ENCODE results near the gene WWC1. TPM values are rescaled to one million over a fixed set of nuclear protein-coding genes. Genes with fewer than 3 reads are reported as not detected.

WWC1 gene
- total RNA-seq, 2 experiments from 2014 or later = 0.04 to 0.60 TPM

- Mint-ChIP-seq H3K27me3 (peaks cover 2% of the 10 kb centered on the region), H3K4me3 (no peak overlapping the region), H3K36me3 (ENCODE audit: low read depth) (no peaks in the 10 kb centered on the region), H3K9me3 (no peaks in the 10 kb centered on the region), H3K27ac (no peak overlapping the region), H3K4me1 (no peaks in the 10 kb centered on the region)
- CTCF ChIA-PET = no interaction called here
- DNase-seq = no peak
- POLR2A ChIA-PET = no interaction called here
Observed at GRCh38 chr5:168317521-168318147, 26.2 kb downstream of the WWC1 start.

- CTCF ChIA-PET = no interaction called here
- Mint-ChIP-seq H3K4me1 (no peaks in the 10 kb centered on the region), H3K27ac (no peak overlapping the region), H3K27me3 (peaks cover 2% of the 10 kb centered on the region), H3K4me3 (no peak overlapping the region), H3K9me3 (no peaks in the 10 kb centered on the region), H3K36me3 (ENCODE audit: low read depth) (no peaks in the 10 kb centered on the region)
- POLR2A ChIA-PET = no interaction called here
- no peak for DNase-seq
Observed at GRCh38 chr5:168318240-168318639, 26.8 kb downstream of the WWC1 start.

GRCh38 chr5:168319774-168320173, 28.3 kb downstream of the WWC1 start:
- Mint-ChIP-seq H3K27ac (no peak overlapping the region), H3K4me3 (no peak overlapping the region), H3K36me3 (ENCODE audit: low read depth) (no peaks in the 10 kb centered on the region), H3K9me3 (no peaks in the 10 kb centered on the region), H3K4me1 (no peaks in the 10 kb centered on the region), H3K27me3 (peaks cover 3% of the 10 kb centered on the region)
- CTCF ChIA-PET = no interaction called here
- DNase-seq = no peak
- POLR2A ChIA-PET = no interaction called here

- no peak for DNase-seq
- ChIA-PET POLR2A (no interaction called here), CTCF (no interaction called here)
- Mint-ChIP-seq H3K4me3 (no peak overlapping the region), H3K36me3 (ENCODE audit: low read depth) (no peaks in the 10 kb centered on the region), H3K27ac (no peak overlapping the region), H3K4me1 (no peaks in the 10 kb centered on the region), H3K27me3 (peaks cover 4% of the 10 kb centered on the region), H3K9me3 (no peaks in the 10 kb centered on the region)
Observed at GRCh38 chr5:168320805-168321204, 29.4 kb downstream of the WWC1 start.

- Mint-ChIP-seq H3K4me3 (no peak overlapping the region), H3K9me3 (no peaks in the 10 kb centered on the region), H3K27ac (no peak overlapping the region), H3K36me3 (ENCODE audit: low read depth) (no peaks in the 10 kb centered on the region), H3K27me3 (peaks cover 19% of the 10 kb centered on the region), H3K4me1 (no peaks in the 10 kb centered on the region)
- ChIA-PET CTCF (no interaction called here), POLR2A (no interaction called here)
- DNase-seq = no peak
Observed at GRCh38 chr5:168324859-168325630, 33.6 kb downstream of the WWC1 start.

- H3K9me3 Mint-ChIP-seq = no peaks in the 10 kb centered on the region
- ChIA-PET POLR2A (no interaction called here), CTCF (interaction anchor here (0.7 to 1.1 kb wide), 2 partner anchors 23 to 34 kb away, joined by 3 to 4 read pairs; no protein-coding TSS in a partner anchor)
- no peak overlapping the region for H3K27ac Mint-ChIP-seq
- H3K27me3 Mint-ChIP-seq = peaks cover 24% of the 10 kb centered on the region
- H3K36me3 Mint-ChIP-seq (ENCODE audit: low read depth) = no peaks in the 10 kb centered on the region
- H3K4me3 Mint-ChIP-seq = no peak overlapping the region
- no peaks in the 10 kb centered on the region for H3K4me1 Mint-ChIP-seq
- no peak for DNase-seq
Observed at GRCh38 chr5:168327019-168327421, 35.6 kb downstream of the WWC1 start.

GRCh38 chr5:168327451-168327850, 36.0 kb downstream of the WWC1 start:
- POLR2A ChIA-PET = no interaction called here
- no peaks in the 10 kb centered on the region for H3K4me1 Mint-ChIP-seq
- H3K9me3 Mint-ChIP-seq = no peaks in the 10 kb centered on the region
- H3K27ac Mint-ChIP-seq = no peak overlapping the region
- no peaks in the 10 kb centered on the region for H3K36me3 Mint-ChIP-seq (ENCODE audit: low read depth)
- no peak for DNase-seq
- H3K4me3 Mint-ChIP-seq = no peak overlapping the region
- peaks cover 24% of the 10 kb centered on the region for H3K27me3 Mint-ChIP-seq
- CTCF ChIA-PET = interaction anchor here (0.7 to 1.1 kb wide), 2 partner anchors 24 to 35 kb away, joined by 3 to 4 read pairs; no protein-coding TSS in a partner anchor

GRCh38 chr5:168327994-168328393, 36.5 kb downstream of the WWC1 start:
- no peak for DNase-seq
- Mint-ChIP-seq H3K9me3 (no peaks in the 10 kb centered on the region), H3K27me3 (peaks cover 25% of the 10 kb centered on the region), H3K4me3 (no peak overlapping the region), H3K4me1 (no peaks in the 10 kb centered on the region), H3K36me3 (ENCODE audit: low read depth) (no peaks in the 10 kb centered on the region), H3K27ac (no peak overlapping the region)
- CTCF ChIA-PET = interaction anchor here (0.7 to 1.1 kb wide), 2 partner anchors 24 to 35 kb away, joined by 3 to 4 read pairs; no protein-coding TSS in a partner anchor
- POLR2A ChIA-PET = no interaction called here

- H3K4me3 Mint-ChIP-seq = no peak overlapping the region
- H3K9me3 Mint-ChIP-seq = no peaks in the 10 kb centered on the region
- ChIA-PET POLR2A (no interaction called here), CTCF (no interaction called here)
- no peak overlapping the region for H3K27ac Mint-ChIP-seq
- peaks cover 29% of the 10 kb centered on the region for H3K27me3 Mint-ChIP-seq
- DNase-seq = no peak
- H3K36me3 Mint-ChIP-seq (ENCODE audit: low read depth) = no peaks in the 10 kb centered on the region
- no peaks in the 10 kb centered on the region for H3K4me1 Mint-ChIP-seq
Observed at GRCh38 chr5:168328814-168329213, 37.4 kb downstream of the WWC1 start.

GRCh38 chr5:168329302-168329701, 37.9 kb downstream of the WWC1 start:
- no peaks in the 10 kb centered on the region for H3K4me1 Mint-ChIP-seq
- POLR2A ChIA-PET = no interaction called here

GRCh38 chr5:168332042-168332441, 40.6 kb downstream of the WWC1 start:
- ChIA-PET POLR2A (no interaction called here), CTCF (no interaction called here)
- Mint-ChIP-seq H3K4me1 (no peaks in the 10 kb centered on the region), H3K36me3 (ENCODE audit: low read depth) (no peaks in the 10 kb centered on the region), H3K27ac (no peak overlapping the region), H3K9me3 (no peaks in the 10 kb centered on the region), H3K4me3 (no peak overlapping the region), H3K27me3 (peaks cover 25% of the 10 kb centered on the region)
- DNase-seq = no peak

More at GRCh38 chr5:168329302-168329701, 37.9 kb downstream of the WWC1 start:
- Mint-ChIP-seq H3K36me3 (ENCODE audit: low read depth) (no peaks in the 10 kb centered on the region), H3K9me3 (no peaks in the 10 kb centered on the region), H3K27me3 (peaks cover 29% of the 10 kb centered on the region), H3K27ac (no peak overlapping the region), H3K4me3 (no peak overlapping the region)
- CTCF ChIA-PET = no interaction called here
- no peak for DNase-seq

GRCh38 chr5:168334280-168334679, 42.8 kb downstream of the WWC1 start:
- DNase-seq = no peak
- POLR2A ChIA-PET = no interaction called here
- no peaks in the 10 kb centered on the region for H3K36me3 Mint-ChIP-seq (ENCODE audit: low read depth)
- no peaks in the 10 kb centered on the region for H3K9me3 Mint-ChIP-seq
- no peaks in the 10 kb centered on the region for H3K4me1 Mint-ChIP-seq
- no peak overlapping the region for H3K4me3 Mint-ChIP-seq
- CTCF ChIA-PET = no interaction called here
- H3K27me3 Mint-ChIP-seq = peaks cover 15% of the 10 kb centered on the region
- H3K27ac Mint-ChIP-seq = no peak overlapping the region

- CTCF ChIA-PET = no interaction called here
- DNase-seq = no peak
- H3K36me3 Mint-ChIP-seq (ENCODE audit: low read depth) = no peaks in the 10 kb centered on the region
- no peaks in the 10 kb centered on the region for H3K4me1 Mint-ChIP-seq
- H3K27me3 Mint-ChIP-seq = peaks cover 11% of the 10 kb centered on the region
- H3K4me3 Mint-ChIP-seq = no peak overlapping the region
- H3K27ac Mint-ChIP-seq = no peak overlapping the region
- no peaks in the 10 kb centered on the region for H3K9me3 Mint-ChIP-seq
- POLR2A ChIA-PET = no interaction called here
Observed at GRCh38 chr5:168334695-168335094, 43.2 kb downstream of the WWC1 start.

- ChIA-PET CTCF (no interaction called here), POLR2A (no interaction called here)
- H3K27me3 Mint-ChIP-seq = peaks cover 5% of the 10 kb centered on the region
- H3K27ac Mint-ChIP-seq = no peak overlapping the region
- no peak overlapping the region for H3K4me3 Mint-ChIP-seq
- DNase-seq = no peak
- H3K4me1 Mint-ChIP-seq = no peaks in the 10 kb centered on the region
- no peaks in the 10 kb centered on the region for H3K9me3 Mint-ChIP-seq
- no peaks in the 10 kb centered on the region for H3K36me3 Mint-ChIP-seq (ENCODE audit: low read depth)
Observed at GRCh38 chr5:168337361-168337760, 45.9 kb downstream of the WWC1 start.

Data from activated CD4-positive, alpha-beta T cell treated with anti-CD3 and anti-CD28 coated beads, Interleukin-2, amount 10 ng/mL, durations not matched to agents 7 days and 5 days (primary cell).